Epithelial cell of proximal tubule (primary cell): ENCODE results near the gene NAT14. TPM values are rescaled to one million over a fixed set of nuclear protein-coding genes. Genes with fewer than 3 reads are reported as not detected.

ENCODE experiments used
- DNase-seq: peaks from one replicate; pipeline ENCODE4 v3.0.0-alpha.2; 2011; ENCODE audit warnings: low read depth
- H3K4me3 ChIP-seq: 2 replicates; pipeline ENCODE4 v1.5.1; 2011; ENCODE audit warnings: low read depth, mild to moderate bottlenecking, low read length
- CTCF ChIP-seq: conservative IDR thresholded peaks from 2 replicates; pipeline ENCODE4 v1.5.1; 2012; ENCODE audit warnings: low read depth, mild to moderate bottlenecking, low read length
- total RNA-seq: library from RNA; depleted of rRNA; stranded (reverse); fragments of >200 nt; gene quantifications from 2 replicates; pipeline ENCODE4 v1.2.3, GENCODE V29; 2015

Gene NAT14
- total RNA-seq, 1 donor from 2014 or later = 29.2 TPM

DNA sequence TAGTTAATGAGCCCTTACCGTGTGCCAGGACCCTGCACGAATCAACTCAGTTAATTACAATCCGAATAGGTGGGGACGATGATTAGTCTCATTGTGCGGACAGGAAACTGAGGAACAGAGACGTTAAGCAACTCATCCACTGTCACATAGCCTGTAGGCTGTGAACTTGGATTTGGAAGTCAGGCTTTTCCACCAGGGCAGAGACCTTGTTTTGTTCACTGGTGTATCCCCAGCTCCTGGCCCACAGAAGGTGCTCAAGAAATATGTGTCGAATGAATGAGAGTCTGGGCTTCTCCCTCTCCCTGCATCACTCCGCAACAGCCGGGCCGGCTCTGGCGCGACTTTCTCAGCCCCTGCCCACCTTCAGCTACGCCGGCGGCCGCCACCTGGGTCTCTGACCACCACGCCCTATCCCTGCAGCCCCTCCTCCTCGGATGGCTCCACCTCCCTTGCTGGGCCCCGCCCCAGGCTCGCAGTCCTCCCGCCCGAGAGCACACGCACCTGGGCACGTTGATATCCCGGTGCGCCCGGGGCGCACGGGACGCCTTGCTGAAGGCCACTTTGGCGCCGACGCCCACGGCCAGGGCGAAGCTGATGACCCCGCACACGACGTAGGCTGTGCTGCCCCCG lies 43.2 kb upstream of the NAT14 start:
- no peak for TF ChIP-seq CTCF
- no peak overlapping the region for H3K4me3 ChIP-seq
- no peak for DNase-seq

- no peak for TF ChIP-seq CTCF
- no peak for DNase-seq
- no peak overlapping the region for H3K4me3 ChIP-seq
Observed at GRCh38 chr19:55442372-55442961, 42.5 kb upstream of the NAT14 start.

- no peak within 1 kb of the TSS for H3K4me3 ChIP-seq
- no peak for DNase-seq
- no peak for TF ChIP-seq CTCF
Observed at GRCh38 chr19:55443045-55443823, 41.8 kb upstream of the NAT14 start, which contains the start of gene SHISA7. Gene SHISA7 (minus strand): TSS chr19:55443300. CDS start chr19:55442863, 437 bp downstream.

- H3K4me3 ChIP-seq = no peak overlapping the region
- DNase-seq = no peak
- no peak for TF ChIP-seq CTCF
Observed at GRCh38 chr19:55443824-55444480, 41.0 kb upstream of the NAT14 start.

- H3K4me3 ChIP-seq = no peak overlapping the region
- DNase-seq = no peak
- TF ChIP-seq CTCF = no peak
Observed at GRCh38 chr19:55444646-55445045, 40.3 kb upstream of the NAT14 start.

DNA sequence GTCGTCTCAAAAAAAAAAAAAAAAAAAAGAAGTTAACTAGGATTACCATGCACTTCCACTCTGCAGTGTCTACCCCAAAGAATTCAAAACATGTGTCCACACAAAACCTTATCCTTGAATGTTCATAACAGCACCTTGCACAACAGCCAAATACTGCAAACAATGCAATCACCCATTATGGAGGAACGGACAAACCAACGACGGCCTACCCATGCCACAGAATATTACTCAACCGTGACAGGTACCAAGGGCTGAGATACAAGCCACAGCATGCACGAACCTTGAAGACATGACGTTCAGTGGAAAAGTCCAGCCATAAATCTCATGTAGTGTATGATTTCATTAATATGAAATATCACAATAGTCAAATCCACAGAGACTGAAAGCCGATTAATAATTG lies 38.9 kb upstream of the NAT14 start:
- no peak for DNase-seq
- no peak for TF ChIP-seq CTCF
- H3K4me3 ChIP-seq = no peak overlapping the region
